Measurements from ENCODE around the gene SPSB4.

The SPSB4 gene

DNA sequence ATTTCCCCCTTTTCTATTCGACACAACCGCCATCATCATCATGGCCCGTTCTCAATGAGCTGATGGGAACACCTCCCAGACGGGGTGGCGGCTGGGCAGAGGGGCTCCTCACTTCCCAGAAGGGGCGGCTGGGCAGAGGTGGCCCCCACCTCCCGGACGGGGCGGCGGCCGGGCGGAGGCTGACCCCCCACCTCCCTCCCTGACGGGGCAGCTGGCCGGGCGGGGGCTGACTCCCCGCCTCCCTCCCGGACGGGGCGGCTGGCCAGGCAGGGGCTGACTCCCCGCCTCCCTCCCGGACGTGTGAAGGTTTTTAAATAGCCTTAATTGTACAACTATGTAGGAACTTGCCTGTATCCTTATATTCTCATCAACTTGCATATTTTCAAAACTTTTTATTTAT, 20.9 kb upstream of the SPSB4 start:
- TF ChIP-seq POLR2A (IDR thresholded peaks at IDR 0.05; ENCODE audit: low read depth, low read length) (no peak), TAF1 (IDR thresholded peaks at IDR 0.05; ENCODE audit: borderline replicate concordance, low read depth, low read length) (no peak), POLR2AphosphoS5 (IDR thresholded peaks at IDR 0.05; ENCODE audit: low read depth, low read length) (no peak)
- FAIRE-seq (no peak), DNase-seq (ENCODE audit: insufficient read length) (no peak)

DNA sequence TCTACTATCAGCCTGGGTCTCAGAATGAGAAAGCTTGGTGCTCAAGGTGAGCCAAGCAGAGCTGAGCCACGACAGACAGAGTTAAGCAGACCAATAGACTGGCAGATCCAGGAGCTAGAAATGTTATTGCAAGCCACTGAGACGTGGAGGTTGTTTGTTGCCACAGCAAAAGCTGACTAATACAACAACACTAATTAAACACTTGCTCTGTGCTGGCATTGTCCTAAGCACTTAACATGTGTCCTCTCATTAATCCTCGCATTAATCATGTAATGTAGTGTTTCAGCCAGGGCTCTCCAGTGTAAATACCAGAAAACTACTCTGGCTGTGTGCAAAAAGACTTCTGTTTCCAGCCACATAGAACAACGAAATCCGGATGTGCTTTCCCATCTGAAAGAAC, 11.6 kb upstream of the SPSB4 start:
- DNase-seq (ENCODE audit: insufficient read length) (no peak), FAIRE-seq (no peak)
- TF ChIP-seq POLR2A (IDR thresholded peaks at IDR 0.05; ENCODE audit: low read depth, low read length) (no peak), POLR2AphosphoS5 (IDR thresholded peaks at IDR 0.05; ENCODE audit: low read depth, low read length) (no peak), TAF1 (IDR thresholded peaks at IDR 0.05; ENCODE audit: borderline replicate concordance, low read depth, low read length) (no peak)

DNA sequence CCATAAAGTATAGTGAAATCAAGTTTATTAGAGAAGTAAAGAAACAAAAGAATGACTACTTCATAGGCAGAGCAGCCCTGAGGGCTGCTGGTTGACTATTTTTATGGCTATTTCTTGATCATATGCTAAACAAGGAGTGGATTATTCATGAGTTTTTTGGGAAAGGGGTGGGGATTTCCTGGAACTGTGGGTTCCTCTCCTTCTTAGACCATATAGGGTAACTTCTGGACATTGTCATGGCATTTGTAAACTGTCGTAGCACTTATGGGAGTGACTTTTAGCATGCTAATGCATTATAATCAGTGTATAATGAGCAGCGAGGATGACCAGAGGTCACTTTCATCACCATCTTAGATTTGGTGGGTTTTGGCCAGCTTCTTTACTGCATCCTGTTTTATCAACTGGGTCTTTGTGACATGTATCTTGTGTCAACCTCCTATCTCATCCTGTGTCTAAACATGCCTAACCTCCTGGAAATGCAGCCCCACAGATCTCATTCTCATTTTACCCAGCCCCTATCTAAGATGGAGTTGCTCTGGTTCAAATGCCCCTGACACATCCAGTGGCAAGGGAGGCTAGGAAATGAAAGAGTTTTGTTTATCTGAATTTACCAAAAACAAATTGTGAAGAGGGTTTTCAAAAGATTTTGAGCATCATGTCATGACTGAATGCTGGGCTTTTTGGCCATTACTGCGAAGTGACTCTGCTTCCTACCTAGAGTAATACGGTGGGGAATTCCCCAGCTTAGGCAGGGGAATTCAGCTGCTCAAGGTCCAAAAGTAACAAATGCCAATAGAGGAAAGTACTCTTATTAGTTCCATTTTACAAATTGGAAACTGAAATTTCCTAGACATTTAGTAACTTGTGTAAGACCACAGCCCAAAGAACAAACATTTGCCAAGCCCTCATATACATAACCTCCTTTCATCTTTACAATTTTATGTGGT, 6.2 kb upstream of the SPSB4 start:
- FAIRE-seq: peak; percentile 40
- TF ChIP-seq POLR2AphosphoS5 (IDR thresholded peaks at IDR 0.05; ENCODE audit: low read depth, low read length) (no peak), TAF1 (IDR thresholded peaks at IDR 0.05; ENCODE audit: borderline replicate concordance, low read depth, low read length) (no peak), POLR2A (IDR thresholded peaks at IDR 0.05; ENCODE audit: low read depth, low read length) (no peak)

DNA sequence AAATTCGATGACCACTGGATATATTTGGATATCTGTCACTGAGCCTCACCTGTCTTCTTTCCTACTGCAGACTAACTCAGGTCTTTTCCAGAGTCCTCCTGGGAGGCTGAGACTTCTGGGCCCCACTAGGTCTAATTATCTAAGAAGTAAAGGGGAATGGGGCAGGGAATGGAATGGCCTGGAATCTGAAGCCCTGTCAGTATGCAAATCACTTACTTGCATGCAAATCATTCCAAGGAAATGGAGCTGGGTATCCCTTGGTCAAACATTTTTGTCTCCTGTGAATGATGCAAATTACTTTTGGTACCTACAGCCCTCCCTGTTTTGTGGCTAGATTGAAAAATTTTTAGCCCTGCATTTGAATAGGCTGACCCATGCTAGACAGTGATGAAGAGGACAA, 5.3 kb upstream of the SPSB4 start:
- TF ChIP-seq TAF1 (IDR thresholded peaks at IDR 0.05; ENCODE audit: borderline replicate concordance, low read depth, low read length) (no peak), POLR2A (IDR thresholded peaks at IDR 0.05; ENCODE audit: low read depth, low read length) (no peak), POLR2AphosphoS5 (IDR thresholded peaks at IDR 0.05; ENCODE audit: low read depth, low read length) (no peak)
- FAIRE-seq: no peak

More for the DNA sequence above, 6.2 kb upstream of the SPSB4 start:
- no peak for DNase-seq (ENCODE audit: insufficient read length)

DNA sequence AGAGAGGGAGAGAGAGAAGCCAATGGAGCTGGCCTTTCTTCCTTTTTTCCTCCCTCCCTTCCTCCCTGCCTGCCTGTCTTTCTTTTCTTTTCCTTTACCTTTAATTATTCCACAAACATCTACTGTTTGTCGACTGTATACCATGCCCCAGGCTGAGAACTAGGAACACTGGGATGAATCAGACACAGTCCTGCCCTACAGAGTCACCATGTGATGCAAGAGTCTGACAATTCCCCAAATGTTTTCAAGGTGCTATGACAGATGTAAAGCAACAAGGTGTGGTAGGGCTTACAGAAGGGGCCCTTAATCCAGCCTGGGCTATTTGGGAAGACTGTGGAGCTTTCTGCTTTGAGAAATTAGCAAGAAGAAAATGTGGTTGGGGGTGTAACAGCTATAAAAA, 4.0 kb upstream of the SPSB4 start:
- DNase-seq (ENCODE audit: insufficient read length): no peak
- TF ChIP-seq POLR2A (IDR thresholded peaks at IDR 0.05; ENCODE audit: low read depth, low read length) (no peak), POLR2AphosphoS5 (IDR thresholded peaks at IDR 0.05; ENCODE audit: low read depth, low read length) (no peak), TAF1 (IDR thresholded peaks at IDR 0.05; ENCODE audit: borderline replicate concordance, low read depth, low read length) (no peak)
- no peak for FAIRE-seq

More for the DNA sequence above, 5.3 kb upstream of the SPSB4 start:
- no peak for DNase-seq (ENCODE audit: insufficient read length)

DNA sequence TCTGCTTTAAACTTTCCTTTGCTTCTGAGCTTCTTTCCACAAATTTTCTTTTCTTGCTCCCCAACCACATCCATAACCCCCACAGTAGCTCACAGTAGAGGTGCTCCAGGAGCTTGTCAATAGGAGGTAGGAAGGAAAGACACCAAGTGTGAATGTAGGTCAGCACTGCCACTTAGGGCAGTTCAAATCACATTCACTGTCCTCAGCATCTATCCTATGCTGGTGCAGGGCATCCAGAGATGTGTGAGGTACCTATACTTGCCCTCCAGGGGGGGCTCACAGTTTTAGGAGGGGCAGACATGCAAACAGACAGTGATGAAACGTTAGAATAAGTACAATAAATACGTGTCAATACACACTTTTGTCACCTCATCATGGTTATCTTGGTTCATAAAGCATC, 1.5 kb upstream of the SPSB4 start:
- DNase-seq (ENCODE audit: insufficient read length): no peak
- no peak for TF ChIP-seq POLR2AphosphoS5 (IDR thresholded peaks at IDR 0.05; ENCODE audit: low read depth, low read length)
- TF ChIP-seq TAF1 (IDR thresholded peaks at IDR 0.05; ENCODE audit: borderline replicate concordance, low read depth, low read length): no peak
- TF ChIP-seq POLR2A (IDR thresholded peaks at IDR 0.05; ENCODE audit: low read depth, low read length): no peak
- no peak for FAIRE-seq

DNA sequence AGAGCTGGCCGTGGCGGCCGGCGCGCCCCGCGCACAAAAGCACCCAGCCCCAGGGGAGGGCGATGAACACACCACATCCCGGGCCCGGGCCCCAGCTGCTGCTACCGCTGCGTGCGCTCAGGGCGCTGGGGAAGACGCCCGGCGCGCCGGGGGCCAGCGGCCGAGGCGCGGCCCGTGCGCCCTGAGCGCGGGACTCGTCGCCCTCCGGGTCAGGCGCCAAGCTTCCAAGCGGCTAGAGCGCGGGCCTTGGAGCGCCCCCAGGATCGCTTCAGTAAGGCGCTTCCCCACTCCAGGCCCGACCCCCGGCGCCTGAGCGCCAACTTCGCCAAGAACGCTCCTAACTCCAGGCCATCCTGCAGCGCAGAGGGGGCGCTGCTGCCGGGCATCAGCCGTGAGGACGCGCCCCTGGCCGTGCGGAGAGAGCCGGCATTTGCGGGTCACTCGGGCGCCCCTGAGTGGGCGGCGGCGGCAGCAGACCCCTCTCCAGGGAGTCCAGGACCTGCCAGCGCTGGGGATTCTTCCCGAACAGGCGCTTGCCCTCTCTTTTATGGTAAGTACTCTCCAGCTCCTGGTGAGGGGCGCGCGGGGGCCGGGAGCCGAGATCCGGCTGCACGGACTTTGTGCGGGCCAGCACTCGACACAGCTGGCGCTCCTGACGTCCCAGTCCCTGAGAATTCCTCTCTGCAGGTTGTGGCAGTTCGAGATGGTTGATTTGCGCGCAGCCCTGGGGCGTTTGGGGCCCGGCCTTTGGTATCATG, 475 bp downstream of the SPSB4 start:
- no peak for TF ChIP-seq TAF1 (IDR thresholded peaks at IDR 0.05; ENCODE audit: borderline replicate concordance, low read depth, low read length)
- no peak for TF ChIP-seq POLR2AphosphoS5 (IDR thresholded peaks at IDR 0.05; ENCODE audit: low read depth, low read length)
- TF ChIP-seq POLR2A (IDR thresholded peaks at IDR 0.05; ENCODE audit: low read depth, low read length): no peak
- no peak for DNase-seq (ENCODE audit: insufficient read length)
- no peak for FAIRE-seq

DNA sequence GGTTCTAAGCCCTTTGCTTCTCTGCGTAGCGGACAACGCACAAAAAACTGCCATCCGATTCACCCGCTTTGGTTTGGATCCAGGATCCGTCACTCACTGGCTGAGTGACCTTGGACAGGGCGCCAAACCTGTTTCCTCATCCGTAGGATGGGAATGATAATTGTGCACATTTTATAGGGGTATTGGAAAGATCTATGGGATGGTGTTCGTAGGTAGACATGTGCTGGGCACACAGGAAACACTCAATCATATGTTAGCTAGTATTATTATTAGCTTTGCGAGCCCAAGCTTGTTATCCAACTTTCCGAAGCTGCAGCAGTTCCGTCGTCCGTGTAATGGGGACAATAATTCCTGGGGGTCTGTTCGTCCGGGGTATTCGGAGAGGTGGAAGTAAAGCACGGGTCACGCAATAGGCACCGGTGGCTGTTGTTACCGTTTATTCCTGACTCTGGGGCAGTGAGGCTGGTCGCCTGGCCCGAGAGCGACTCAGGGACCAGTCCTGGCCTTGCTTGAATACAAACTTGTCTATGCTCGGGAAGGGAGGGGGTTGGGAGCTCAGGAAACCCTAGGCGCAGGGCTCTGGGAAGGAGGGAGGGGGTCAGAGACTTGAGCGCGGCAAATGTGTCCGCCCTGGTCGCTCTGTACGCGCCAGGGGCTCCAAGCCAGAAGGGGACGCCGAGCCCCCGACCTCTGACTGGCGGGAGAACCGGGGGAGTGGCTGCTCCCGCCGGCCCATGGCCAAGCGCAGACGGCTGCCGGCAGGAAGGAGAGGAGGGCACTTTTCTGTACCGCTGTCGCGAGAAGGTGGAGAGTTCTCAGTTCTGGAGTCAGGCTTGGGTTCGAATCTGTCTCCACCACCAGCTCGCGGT, 1.3 kb downstream of the SPSB4 start:
- no peak for TF ChIP-seq TAF1 (IDR thresholded peaks at IDR 0.05; ENCODE audit: borderline replicate concordance, low read depth, low read length)
- no peak for TF ChIP-seq POLR2AphosphoS5 (IDR thresholded peaks at IDR 0.05; ENCODE audit: low read depth, low read length)
- no peak for TF ChIP-seq POLR2A (IDR thresholded peaks at IDR 0.05; ENCODE audit: low read depth, low read length)
- DNase-seq (ENCODE audit: insufficient read length) (no peak), FAIRE-seq (no peak)

DNA sequence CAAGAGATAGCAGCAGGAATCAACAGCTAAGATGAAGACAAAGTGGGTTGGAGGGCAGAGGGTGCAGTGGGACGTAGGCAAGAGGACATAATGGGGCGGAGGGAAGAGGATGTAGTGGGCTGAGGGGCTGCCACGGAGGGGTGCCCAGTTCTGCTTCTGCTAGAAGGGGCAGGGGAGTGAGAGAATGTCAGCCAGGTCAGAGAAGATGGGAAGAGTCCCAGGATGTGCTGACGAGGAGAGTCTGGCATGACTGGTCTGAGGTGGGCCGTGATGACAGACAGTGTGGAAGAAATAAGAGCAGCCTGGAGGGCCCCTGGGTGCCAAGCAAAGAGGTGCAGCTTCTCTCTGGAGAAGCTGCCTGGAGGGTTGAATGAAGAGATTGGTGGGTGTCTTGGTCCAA, 4.0 kb downstream of the SPSB4 start:
- no peak for TF ChIP-seq TAF1 (IDR thresholded peaks at IDR 0.05; ENCODE audit: borderline replicate concordance, low read depth, low read length)
- no peak for TF ChIP-seq POLR2AphosphoS5 (IDR thresholded peaks at IDR 0.05; ENCODE audit: low read depth, low read length)
- TF ChIP-seq POLR2A (IDR thresholded peaks at IDR 0.05; ENCODE audit: low read depth, low read length): no peak
- FAIRE-seq (no peak), DNase-seq (ENCODE audit: insufficient read length) (no peak)

DNA sequence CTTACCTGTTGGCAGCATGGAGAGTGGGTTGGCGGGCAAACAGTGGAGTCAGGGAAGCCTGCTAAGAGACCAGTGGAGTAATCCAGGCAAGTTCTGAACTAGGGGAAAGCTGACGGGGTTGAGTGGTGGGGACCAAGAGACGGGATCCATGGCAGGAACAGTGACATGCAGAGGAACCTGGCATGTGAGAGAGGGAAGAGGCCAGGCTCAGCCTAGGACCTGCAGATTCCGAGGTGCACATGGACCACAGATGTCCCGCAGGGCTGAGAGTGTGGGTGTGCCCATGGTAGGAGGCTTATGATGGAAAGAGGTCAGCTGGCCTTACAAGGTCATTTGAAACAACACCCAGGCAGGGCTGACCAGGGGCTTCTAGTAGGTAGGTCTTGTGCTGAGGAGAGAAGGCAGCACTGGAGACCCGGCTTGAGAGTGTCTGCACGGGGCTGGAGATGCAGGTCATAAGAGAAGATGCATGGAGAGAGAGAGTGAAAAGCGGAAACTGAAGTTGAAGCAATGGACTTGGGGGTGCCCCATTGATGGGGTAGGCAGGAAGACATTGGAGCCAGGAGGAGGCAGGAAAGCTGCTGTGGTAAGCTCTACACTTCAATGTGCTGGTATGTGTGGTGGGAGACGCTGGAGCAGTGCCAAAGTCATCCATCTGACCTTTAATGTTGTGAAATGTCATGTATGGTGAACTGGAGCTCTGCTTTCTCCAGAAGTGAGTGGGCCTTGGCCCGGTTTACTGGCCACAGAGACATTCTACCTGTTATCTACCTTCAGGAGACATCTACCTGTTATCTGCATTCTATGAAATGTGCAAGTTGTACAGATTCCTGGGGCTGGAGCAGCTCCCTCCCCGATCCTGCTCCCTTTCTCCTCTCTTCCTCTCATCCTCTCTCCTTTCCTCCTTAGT, 4.6 kb downstream of the SPSB4 start:
- FAIRE-seq (no peak), DNase-seq (ENCODE audit: insufficient read length) (no peak)
- TF ChIP-seq POLR2AphosphoS5 (IDR thresholded peaks at IDR 0.05; ENCODE audit: low read depth, low read length) (no peak), POLR2A (IDR thresholded peaks at IDR 0.05; ENCODE audit: low read depth, low read length) (no peak), TAF1 (IDR thresholded peaks at IDR 0.05; ENCODE audit: borderline replicate concordance, low read depth, low read length) (no peak)
